GM21737 (cell line): ENCODE results near the gene F2R.
"Not testable (repeated sequence)": the region's sequence is repeated elsewhere in the genome, so short reads cannot be mapped to it uniquely, and the experiment has no call there.

Experiments
- ATAC-seq: cut with Tn5 transposase; IDR thresholded peaks from one replicate; pipeline ENCODE4 v1.9.1; 2021; ENCODE audit warnings: mild to moderate bottlenecking, moderate library complexity; ENCODE audit not compliant: unreplicated experiment

F2R gene

DNA sequence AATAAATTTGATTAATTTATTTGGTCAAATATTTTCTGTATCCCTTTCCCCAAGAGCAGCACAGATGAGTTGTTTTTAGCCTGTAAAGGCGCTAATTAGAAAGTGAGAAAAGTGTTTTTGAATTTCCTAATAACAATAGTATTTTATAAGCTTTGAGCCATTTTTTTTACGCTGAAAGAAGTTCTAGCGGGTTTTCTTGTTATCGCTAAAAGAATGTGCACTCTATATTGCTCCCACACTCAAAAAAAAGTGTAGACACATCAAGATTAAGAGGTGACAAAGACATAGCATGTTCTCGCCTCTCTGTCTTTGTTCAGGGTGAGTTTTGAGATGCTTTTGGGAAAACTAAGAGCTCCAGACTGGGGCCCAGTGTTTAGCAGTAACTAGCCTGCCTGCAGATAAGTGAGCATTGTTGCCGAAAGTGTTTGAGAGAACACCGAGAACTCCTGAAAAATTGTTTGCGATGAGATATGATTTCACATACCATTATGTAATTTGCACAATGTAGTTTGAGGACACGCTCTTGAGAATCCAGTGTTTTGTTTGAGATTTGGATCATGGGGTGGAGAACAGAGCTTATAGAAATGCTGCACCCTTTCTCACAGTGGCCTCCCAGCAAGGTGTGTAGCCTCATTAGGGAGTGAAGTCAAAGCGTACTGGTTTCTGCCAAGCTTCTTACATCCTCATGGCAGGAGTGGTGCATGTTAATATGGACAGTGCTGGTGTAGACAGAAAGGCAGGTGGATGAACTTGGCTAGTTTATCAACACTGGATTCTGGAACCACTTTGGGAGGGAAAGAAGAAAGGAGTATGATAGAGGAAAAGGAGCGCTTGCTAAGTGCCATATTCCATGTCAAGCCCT lies 1.5 kb downstream of the F2R start:
- no peak for ATAC-seq

- no peak for ATAC-seq
Observed at GRCh38 chr5:76718381-76718832, 2.5 kb downstream of the F2R start.

- ATAC-seq, result no peak
Observed at GRCh38 chr5:76718880-76719279, 3.0 kb downstream of the F2R start.

DNA sequence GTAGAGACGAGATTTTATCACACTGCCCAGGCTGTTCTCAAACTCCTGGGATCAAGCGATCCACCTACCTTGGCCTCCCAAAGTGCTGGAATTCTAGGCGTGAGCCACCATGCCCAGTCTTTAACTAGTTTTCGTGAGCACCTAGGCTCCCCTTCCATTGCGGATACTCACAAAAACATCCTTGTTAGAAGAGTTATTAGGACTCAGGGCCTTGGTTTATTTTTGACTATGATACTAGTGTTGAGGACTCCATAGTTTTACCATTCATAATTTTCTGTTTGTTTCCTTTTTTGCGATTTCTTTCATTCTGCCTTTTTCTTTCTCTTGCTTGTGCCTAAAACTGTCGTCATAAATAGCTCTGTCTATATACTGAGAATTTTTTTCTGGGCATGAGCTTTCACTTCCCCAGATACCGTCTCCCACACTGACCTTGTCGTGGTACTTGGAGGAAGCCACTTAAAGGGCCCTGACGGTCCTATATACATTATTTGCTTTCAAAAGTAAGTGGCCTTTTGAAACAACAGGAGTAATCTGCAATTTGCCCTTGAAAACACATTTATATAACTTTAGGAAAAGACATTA lies 5.2 kb downstream of the F2R start:
- peak; percentile 89 for ATAC-seq

DNA sequence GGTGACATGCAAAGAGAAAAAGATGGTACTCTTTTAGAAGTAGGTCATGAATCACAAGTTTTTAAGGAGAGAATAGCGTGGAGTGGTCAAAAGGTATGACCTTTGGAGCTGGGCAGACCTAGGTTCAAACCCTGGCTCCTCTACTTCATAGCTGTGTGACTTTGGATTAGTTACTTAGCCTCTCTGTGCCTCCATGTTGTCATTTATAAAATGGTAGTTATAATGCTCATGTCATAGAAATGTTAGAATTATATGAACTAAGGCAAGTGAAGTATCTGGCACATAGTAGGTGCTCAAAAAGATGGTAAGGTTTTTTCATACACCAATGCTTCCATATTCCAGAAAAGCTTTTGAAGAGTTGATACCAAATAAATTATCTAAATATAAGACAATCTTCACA lies 7.3 kb downstream of the F2R start:
- no peak for ATAC-seq

GRCh38 chr5:76723906-76724305 lies 8.0 kb downstream of the F2R start:
- no peak for ATAC-seq

- ATAC-seq, result no peak
Observed at GRCh38 chr5:76724871-76725270, 8.9 kb downstream of the F2R start.

- ATAC-seq, result no peak
Observed at GRCh38 chr5:76728965-76729364, 13.0 kb downstream of the F2R start.

DNA sequence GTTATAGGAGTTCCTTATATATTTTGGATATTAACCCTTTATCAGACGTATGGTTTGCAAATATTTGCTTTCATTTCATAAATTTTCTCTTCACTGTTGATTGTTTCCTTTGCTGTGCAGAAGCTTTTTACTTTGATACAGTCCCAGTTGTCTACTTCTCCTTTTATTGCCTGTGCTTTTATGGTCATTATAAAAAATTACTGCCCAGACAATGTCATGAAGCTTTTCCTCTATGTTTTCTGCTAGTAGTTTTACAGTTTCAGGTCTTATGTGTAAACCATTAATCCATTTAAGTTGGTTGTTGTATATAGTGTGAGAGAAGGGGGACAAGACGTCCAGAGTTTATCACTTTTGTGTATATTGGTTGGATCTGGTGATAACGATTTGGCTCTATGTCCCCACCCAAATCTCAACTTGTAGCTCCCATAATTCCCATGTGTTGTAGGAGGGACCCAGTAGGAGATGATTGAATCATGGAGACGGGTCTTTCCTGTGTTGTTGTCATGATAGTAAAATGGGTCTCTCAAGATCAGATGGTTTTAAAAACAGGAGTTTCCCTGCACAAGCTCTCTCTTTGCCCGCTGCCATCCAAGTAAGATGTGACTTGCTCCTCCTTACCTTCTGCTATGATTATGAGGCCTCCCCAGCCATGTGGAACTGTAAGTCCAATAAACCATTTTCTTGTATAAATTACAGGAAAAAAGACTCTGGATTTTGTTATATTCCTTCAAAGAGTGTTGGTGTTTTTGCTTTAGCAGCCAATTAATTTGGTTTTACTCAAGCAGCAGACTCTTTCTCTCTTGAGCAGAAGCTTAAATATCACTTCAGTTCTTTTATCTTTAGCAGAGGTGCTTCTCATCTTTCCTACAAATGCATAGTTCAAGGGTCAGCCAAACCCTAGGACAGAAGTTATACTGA lies 13.7 kb downstream of the F2R start:
- no peak for ATAC-seq

DNA sequence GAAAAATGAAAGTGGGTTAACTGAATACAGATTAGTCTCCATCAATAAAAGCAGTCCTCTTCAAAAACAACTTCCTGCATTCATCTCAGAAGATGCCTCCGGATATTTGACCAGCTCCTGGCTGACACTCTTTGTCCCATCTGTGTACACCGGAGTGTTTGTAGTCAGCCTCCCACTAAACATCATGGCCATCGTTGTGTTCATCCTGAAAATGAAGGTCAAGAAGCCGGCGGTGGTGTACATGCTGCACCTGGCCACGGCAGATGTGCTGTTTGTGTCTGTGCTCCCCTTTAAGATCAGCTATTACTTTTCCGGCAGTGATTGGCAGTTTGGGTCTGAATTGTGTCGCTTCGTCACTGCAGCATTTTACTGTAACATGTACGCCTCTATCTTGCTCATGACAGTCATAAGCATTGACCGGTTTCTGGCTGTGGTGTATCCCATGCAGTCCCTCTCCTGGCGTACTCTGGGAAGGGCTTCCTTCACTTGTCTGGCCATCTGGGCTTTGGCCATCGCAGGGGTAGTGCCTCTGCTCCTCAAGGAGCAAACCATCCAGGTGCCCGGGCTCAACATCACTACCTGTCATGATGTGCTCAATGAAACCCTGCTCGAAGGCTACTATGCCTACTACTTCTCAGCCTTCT lies 16.6 kb downstream of the F2R start:
- ATAC-seq, result no peak

DNA sequence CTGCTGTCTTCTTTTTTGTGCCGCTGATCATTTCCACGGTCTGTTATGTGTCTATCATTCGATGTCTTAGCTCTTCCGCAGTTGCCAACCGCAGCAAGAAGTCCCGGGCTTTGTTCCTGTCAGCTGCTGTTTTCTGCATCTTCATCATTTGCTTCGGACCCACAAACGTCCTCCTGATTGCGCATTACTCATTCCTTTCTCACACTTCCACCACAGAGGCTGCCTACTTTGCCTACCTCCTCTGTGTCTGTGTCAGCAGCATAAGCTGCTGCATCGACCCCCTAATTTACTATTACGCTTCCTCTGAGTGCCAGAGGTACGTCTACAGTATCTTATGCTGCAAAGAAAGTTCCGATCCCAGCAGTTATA lies 17.1 kb downstream of the F2R start:
- no peak for ATAC-seq

GRCh38 chr5:76735762-76736545 lies 20.0 kb downstream of the F2R start:
- no peak for ATAC-seq

DNA sequence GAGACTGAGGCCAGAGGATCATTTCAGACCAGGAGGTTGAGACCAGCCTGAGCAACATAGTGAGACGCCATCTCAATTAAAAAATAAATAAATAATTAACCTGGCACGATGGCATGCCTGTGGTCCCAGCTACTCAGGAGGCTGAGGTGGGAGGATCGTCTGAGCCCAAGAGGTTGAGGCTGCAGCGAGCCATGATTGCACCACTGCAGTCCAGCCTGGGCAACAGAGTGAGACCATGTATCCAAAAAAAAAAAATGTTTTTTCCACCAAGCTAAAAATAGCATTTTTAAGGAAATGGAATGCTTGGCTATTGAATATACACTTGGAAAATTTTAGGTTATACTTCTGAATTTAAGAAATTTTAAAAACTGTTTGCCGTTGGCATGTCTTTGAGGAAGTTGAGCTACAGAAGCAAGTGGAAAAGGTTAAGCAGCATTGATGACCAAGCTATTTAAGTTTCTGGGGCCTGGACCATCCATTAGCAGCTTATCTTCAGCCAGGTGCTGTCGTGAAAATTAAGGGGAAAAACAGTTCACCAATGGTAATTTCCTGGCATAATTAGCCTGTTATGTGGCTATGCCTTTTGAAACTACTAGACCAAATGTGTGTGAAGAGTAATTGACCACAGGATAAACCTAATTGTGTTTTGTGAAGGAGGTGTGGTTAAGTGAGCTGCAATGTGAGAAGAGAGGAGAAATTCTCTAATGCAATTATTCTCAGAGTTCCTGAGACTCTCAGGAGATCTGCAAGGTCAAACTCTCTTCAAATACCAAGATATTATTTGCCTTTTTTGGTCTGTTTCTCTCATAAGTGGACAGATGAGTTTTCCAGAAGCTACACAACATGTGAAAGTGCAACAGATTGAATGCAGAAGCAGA lies 21.0 kb downstream of the F2R start:
- peak; percentile 31 for ATAC-seq

GRCh38 chr5:76737846-76738245 lies 21.9 kb downstream of the F2R start:
- ATAC-seq, result no peak

- ATAC-seq, result not testable (repeated sequence)
Observed at GRCh38 chr5:76741506-76741905, 25.6 kb downstream of the F2R start.

DNA sequence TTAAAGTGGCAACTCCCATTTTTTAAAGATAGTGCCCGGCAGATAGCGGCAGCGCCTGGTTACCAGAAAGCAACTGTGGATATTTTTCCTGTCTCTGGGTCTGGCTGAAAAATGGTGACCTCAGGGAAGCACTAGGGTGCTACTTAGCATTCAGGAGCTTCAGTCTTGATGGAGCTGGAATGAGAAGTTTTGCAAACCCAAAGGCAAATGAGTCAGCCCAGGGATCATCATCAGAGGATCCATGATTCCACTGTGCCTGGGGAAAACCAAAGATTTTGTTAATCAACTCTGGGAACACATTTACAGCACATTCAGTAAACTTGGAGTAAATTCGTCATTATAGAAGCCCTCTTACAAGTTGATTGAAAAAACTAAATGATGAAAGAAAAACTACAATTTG lies 26.7 kb downstream of the F2R start:
- ATAC-seq, result no peak

GRCh38 chr5:76744632-76745031 lies 28.7 kb downstream of the F2R start:
- ATAC-seq, result no peak

GRCh38 chr5:76745670-76746069 lies 29.7 kb downstream of the F2R start:
- no peak for ATAC-seq

- ATAC-seq, result no peak
Observed at GRCh38 chr5:76746677-76747076, 30.8 kb downstream of the F2R start.
